ENCODE results near the gene ADRM1. TPM values are rescaled to one million over a fixed set of nuclear protein-coding genes. Genes with fewer than 3 reads are reported as not detected.

Gene ADRM1
- total RNA-seq, 1 donor from 2014 or later: 73.4 TPM

- ATAC-seq (no peak), DNase-seq (no peak)
- no peaks in the 10 kb centered on the region for H3K4me1 ChIP-seq
- H3K27me3 ChIP-seq: no peaks in the 10 kb centered on the region
- peaks cover 53% of the 10 kb centered on the region for H3K36me3 ChIP-seq
- no peak overlapping the region for H3K27ac ChIP-seq
- no peak for TF ChIP-seq CTCF (IDR thresholded peaks at IDR 0.05)
- intact Hi-C loops (cut with DNase I): no loop called here
- H3K9me3 ChIP-seq: no peaks in the 10 kb centered on the region
- H3K4me3 ChIP-seq: no peak overlapping the region
These were observed 35.3 kb upstream of the ADRM1 start for GRCh38 chr20:62267543-62267942.

GRCh38 chr20:62268228-62268900 is 34.4 kb upstream of the ADRM1 start:
- peaks cover 54% of the 10 kb centered on the region for H3K36me3 ChIP-seq
- no peaks in the 10 kb centered on the region for H3K27me3 ChIP-seq
- H3K4me3 ChIP-seq: no peak overlapping the region
- H3K9me3 ChIP-seq: no peaks in the 10 kb centered on the region
- DNase-seq (no peak), ATAC-seq (no peak)
- no peak overlapping the region for H3K27ac ChIP-seq
- no peaks in the 10 kb centered on the region for H3K4me1 ChIP-seq
- intact Hi-C loops (cut with DNase I): no loop called here
- TF ChIP-seq CTCF (IDR thresholded peaks at IDR 0.05): no peak

GRCh38 chr20:62269378-62269777 is 33.4 kb upstream of the ADRM1 start:
- intact Hi-C loops (cut with DNase I): no loop called here
- H3K27me3 ChIP-seq: no peaks in the 10 kb centered on the region
- no peak overlapping the region for H3K27ac ChIP-seq
- no peak overlapping the region for H3K4me3 ChIP-seq
- ATAC-seq: no peak
- no peaks in the 10 kb centered on the region for H3K4me1 ChIP-seq
- no peak for DNase-seq
- peaks cover 54% of the 10 kb centered on the region for H3K36me3 ChIP-seq
- no peaks in the 10 kb centered on the region for H3K9me3 ChIP-seq
- no peak for TF ChIP-seq CTCF (IDR thresholded peaks at IDR 0.05)

- DNase-seq: no peak
- H3K36me3 ChIP-seq: peaks cover 53% of the 10 kb centered on the region
These were observed 32.9 kb upstream of the ADRM1 start for GRCh38 chr20:62269871-62270270.

GRCh38 chr20:62272200-62272599 is 30.6 kb upstream of the ADRM1 start:
- Histone ChIP-seq H3K36me3 (peaks cover 52% of the 10 kb centered on the region), H3K27ac (no peak overlapping the region), H3K9me3 (no peaks in the 10 kb centered on the region), H3K27me3 (no peaks in the 10 kb centered on the region), H3K4me3 (no peak overlapping the region), H3K4me1 (no peaks in the 10 kb centered on the region)
- intact Hi-C loops (cut with DNase I): no loop called here
- ATAC-seq: no peak
- TF ChIP-seq CTCF (IDR thresholded peaks at IDR 0.05): no peak
- DNase-seq: no peak

More at GRCh38 chr20:62269871-62270270, 32.9 kb upstream of the ADRM1 start:
- H3K27ac ChIP-seq: no peak overlapping the region
- H3K4me1 ChIP-seq: no peaks in the 10 kb centered on the region
- ATAC-seq: peak; percentile 9
- TF ChIP-seq CTCF (IDR thresholded peaks at IDR 0.05): no peak
- no peaks in the 10 kb centered on the region for H3K9me3 ChIP-seq
- intact Hi-C loops (cut with DNase I): no loop called here
- H3K4me3 ChIP-seq: no peak overlapping the region
- H3K27me3 ChIP-seq: no peaks in the 10 kb centered on the region

GRCh38 chr20:62273416-62273815 is 29.4 kb upstream of the ADRM1 start:
- H3K4me3 ChIP-seq: no peak overlapping the region
- no peaks in the 10 kb centered on the region for H3K4me1 ChIP-seq
- H3K36me3 ChIP-seq: peaks cover 50% of the 10 kb centered on the region
- H3K27ac ChIP-seq: no peak overlapping the region
- no peaks in the 10 kb centered on the region for H3K9me3 ChIP-seq
- no peak for DNase-seq
- H3K27me3 ChIP-seq: no peaks in the 10 kb centered on the region
- TF ChIP-seq CTCF (IDR thresholded peaks at IDR 0.05): no peak
- no peak for ATAC-seq
- intact Hi-C loops (cut with DNase I): no loop called here

All from upper lobe of right lung (tissue), 1 donor.